ENCODE results near the gene TLK1.
"Not testable (repeated sequence)": the region's sequence is repeated elsewhere in the genome, so short reads cannot be mapped to it uniquely, and the experiment has no call there.

The TLK1 gene

DNA sequence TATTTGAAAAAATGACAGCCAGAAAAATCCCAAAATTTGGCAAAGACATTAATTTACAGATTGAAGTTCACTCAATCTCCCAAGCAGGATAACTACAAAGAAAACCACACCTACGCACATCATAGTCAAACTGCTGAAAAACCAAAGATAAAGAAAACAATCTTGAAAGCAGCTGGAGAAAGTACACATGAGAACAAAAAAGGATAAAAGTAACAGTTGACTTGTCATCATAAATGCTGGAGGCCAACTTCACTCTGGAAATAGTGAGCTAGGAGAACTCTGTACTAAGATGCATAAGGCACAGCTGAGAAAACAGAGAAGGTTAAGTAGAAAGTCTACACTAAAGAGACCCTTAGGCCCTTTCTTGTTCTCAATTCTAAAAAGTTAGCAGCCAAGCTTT lies 73.1 kb downstream of the TLK1 start:
- H3K4me1 ChIP-seq (ENCODE audit: control insufficient read depth, insufficient read depth, low read length), result peaks cover 2% of the 10 kb centered on the region
- no peak overlapping the region for H3K27ac ChIP-seq (ENCODE audit: low read depth, low read length)
- no peaks in the 10 kb centered on the region for H3K36me3 ChIP-seq (ENCODE audit: control insufficient read depth, insufficient read depth, low read length)
- no peaks in the 10 kb centered on the region for H3K27me3 ChIP-seq (ENCODE audit: control insufficient read depth, insufficient read depth, low read length)
- H3K9ac ChIP-seq (ENCODE audit: low read length), result no peak overlapping the region
- H3K4me3 ChIP-seq (ENCODE audit: low read length), result no peak overlapping the region

DNA sequence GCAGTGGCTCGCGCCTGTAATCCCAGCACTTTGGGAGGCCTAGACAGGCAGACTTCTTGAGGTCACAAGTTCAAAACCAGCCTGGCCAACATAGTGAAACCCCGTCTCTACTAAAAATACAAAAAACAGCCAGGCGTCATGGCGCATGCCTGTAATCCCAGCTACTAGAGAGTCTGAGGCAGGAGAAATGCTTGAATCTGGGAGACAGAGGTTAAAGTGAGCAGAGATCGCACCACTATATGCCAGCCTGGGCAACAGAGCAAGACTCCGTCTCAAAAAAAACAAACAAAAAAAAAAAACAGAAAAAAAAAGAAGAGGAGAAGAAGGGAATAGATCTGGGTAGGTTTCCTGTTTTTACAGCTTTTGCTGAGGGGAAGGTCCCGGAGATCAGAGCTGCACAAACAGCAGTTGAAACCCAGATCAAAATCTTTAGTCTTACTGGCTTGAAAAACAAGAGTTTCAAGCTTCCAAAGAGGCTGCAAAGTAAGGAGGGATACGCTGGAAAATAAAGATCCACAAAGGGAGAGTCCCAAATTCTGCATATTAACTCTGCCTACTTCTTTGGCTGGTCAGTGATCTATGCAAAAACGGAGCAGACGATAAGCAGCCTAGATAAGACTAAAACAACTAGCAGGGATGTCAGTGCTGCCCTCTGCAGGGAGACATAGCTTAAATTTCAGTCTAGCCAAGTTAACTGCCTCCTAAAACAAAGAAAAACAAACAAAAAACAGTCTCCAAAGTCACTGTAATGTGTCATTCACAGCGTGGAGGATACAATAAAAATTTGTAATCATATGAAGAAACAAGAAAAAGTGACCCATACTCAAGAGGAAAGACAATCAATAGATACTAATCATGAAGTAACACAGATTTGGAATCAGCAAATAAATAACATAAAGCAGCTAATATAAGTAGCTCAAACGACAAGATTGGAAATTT lies 74.1 kb downstream of the TLK1 start:
- peaks cover 2% of the 10 kb centered on the region for H3K4me1 ChIP-seq (ENCODE audit: control insufficient read depth, insufficient read depth, low read length)
- H3K27ac ChIP-seq (ENCODE audit: low read depth, low read length), result no peak overlapping the region
- no peak overlapping the region for H3K9ac ChIP-seq (ENCODE audit: low read length)
- H3K27me3 ChIP-seq (ENCODE audit: control insufficient read depth, insufficient read depth, low read length), result no peaks in the 10 kb centered on the region
- H3K4me3 ChIP-seq (ENCODE audit: low read length), result no peak overlapping the region
- H3K36me3 ChIP-seq (ENCODE audit: control insufficient read depth, insufficient read depth, low read length), result no peaks in the 10 kb centered on the region

GRCh38 chr2:171084128-171084527 lies 76.6 kb downstream of the TLK1 start:
- no peak overlapping the region for H3K27ac ChIP-seq (ENCODE audit: low read depth, low read length)
- H3K4me3 ChIP-seq (ENCODE audit: low read length), result no peak overlapping the region
- H3K36me3 ChIP-seq (ENCODE audit: control insufficient read depth, insufficient read depth, low read length), result no peaks in the 10 kb centered on the region
- H3K27me3 ChIP-seq (ENCODE audit: control insufficient read depth, insufficient read depth, low read length), result no peaks in the 10 kb centered on the region
- peaks cover 2% of the 10 kb centered on the region for H3K4me1 ChIP-seq (ENCODE audit: control insufficient read depth, insufficient read depth, low read length)
- H3K9ac ChIP-seq (ENCODE audit: low read length), result no peak overlapping the region

DNA sequence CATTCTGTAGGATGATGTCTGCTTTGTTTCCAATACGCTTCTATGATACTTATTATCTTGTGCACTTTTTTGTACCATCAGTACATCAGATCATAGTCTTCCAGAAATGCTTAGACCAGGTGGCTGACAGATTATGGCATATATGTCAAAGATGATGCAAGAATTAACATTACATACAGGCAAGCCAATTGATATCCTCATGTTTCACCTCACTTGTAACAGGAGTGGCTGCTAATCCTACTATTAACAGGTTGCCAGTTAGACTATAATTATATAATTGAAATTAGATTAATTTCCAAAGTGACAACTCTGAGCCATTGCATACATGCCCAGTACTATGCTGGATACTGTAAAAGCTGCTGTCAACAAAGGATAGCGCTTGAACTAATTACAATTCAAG lies 77.2 kb downstream of the TLK1 start:
- H3K4me1 ChIP-seq (ENCODE audit: control insufficient read depth, insufficient read depth, low read length), result peaks cover 2% of the 10 kb centered on the region
- H3K9ac ChIP-seq (ENCODE audit: low read length), result no peak overlapping the region
- H3K27me3 ChIP-seq (ENCODE audit: control insufficient read depth, insufficient read depth, low read length), result no peaks in the 10 kb centered on the region
- H3K36me3 ChIP-seq (ENCODE audit: control insufficient read depth, insufficient read depth, low read length), result no peaks in the 10 kb centered on the region
- no peak overlapping the region for H3K4me3 ChIP-seq (ENCODE audit: low read length)
- no peak overlapping the region for H3K27ac ChIP-seq (ENCODE audit: low read depth, low read length)

GRCh38 chr2:171081649-171082111 lies 79.0 kb downstream of the TLK1 start:
- Histone ChIP-seq H3K4me3 (ENCODE audit: low read length) (no peak overlapping the region), H3K9ac (ENCODE audit: low read length) (no peak overlapping the region)

GRCh38 chr2:171080607-171081006 lies 80.1 kb downstream of the TLK1 start:
- no peak overlapping the region for H3K9ac ChIP-seq (ENCODE audit: low read length)
- H3K4me3 ChIP-seq (ENCODE audit: low read length), result no peak overlapping the region
- no peaks in the 10 kb centered on the region for H3K27me3 ChIP-seq (ENCODE audit: control insufficient read depth, insufficient read depth, low read length)
- no peaks in the 10 kb centered on the region for H3K4me1 ChIP-seq (ENCODE audit: control insufficient read depth, insufficient read depth, low read length)
- H3K27ac ChIP-seq (ENCODE audit: low read depth, low read length), result no peak overlapping the region
- H3K36me3 ChIP-seq (ENCODE audit: control insufficient read depth, insufficient read depth, low read length), result peaks cover 3% of the 10 kb centered on the region

More at GRCh38 chr2:171081649-171082111, 79.0 kb downstream of the TLK1 start:
- H3K27ac ChIP-seq (ENCODE audit: low read depth, low read length), result no peak overlapping the region
- H3K36me3 ChIP-seq (ENCODE audit: control insufficient read depth, insufficient read depth, low read length), result no peaks in the 10 kb centered on the region
- H3K27me3 ChIP-seq (ENCODE audit: control insufficient read depth, insufficient read depth, low read length), result no peaks in the 10 kb centered on the region
- no peaks in the 10 kb centered on the region for H3K4me1 ChIP-seq (ENCODE audit: control insufficient read depth, insufficient read depth, low read length)

- H3K27ac ChIP-seq (ENCODE audit: low read depth, low read length); H3K9ac ChIP-seq (ENCODE audit: low read length); H3K27me3 ChIP-seq (ENCODE audit: control insufficient read depth, insufficient read depth, low read length); H3K4me3 ChIP-seq (ENCODE audit: low read length); H3K36me3 ChIP-seq (ENCODE audit: control insufficient read depth, insufficient read depth, low read length); H3K4me1 ChIP-seq (ENCODE audit: control insufficient read depth, insufficient read depth, low read length): not testable (repeated sequence)
Observed at GRCh38 chr2:171076422-171076821, 84.3 kb downstream of the TLK1 start.

DNA sequence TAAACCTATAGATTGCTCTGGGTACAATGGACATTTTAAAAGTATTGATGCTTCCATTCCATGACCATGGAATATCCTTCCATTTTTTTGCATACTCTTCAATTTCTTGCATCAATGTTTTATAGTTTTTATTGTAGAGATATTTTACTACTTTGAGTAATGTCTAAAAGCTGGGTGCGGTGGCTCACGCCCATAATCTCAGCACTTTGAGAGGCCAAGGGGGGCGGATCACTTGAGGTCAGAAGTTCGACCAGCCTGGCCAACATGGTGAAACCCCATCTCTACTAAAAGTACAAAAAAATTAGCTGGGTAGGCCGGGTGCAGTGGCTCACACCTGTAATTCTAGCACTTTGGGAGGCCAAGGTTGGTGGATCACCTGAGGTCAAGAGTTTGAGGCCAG lies 88.5 kb downstream of the TLK1 start:
- no peak overlapping the region for H3K27ac ChIP-seq (ENCODE audit: low read depth, low read length)
- H3K27me3 ChIP-seq (ENCODE audit: control insufficient read depth, insufficient read depth, low read length), result no peaks in the 10 kb centered on the region
- H3K36me3 ChIP-seq (ENCODE audit: control insufficient read depth, insufficient read depth, low read length), result peaks cover 3% of the 10 kb centered on the region
- H3K4me1 ChIP-seq (ENCODE audit: control insufficient read depth, insufficient read depth, low read length), result no peaks in the 10 kb centered on the region
- no peak overlapping the region for H3K4me3 ChIP-seq (ENCODE audit: low read length)
- no peak overlapping the region for H3K9ac ChIP-seq (ENCODE audit: low read length)

DNA sequence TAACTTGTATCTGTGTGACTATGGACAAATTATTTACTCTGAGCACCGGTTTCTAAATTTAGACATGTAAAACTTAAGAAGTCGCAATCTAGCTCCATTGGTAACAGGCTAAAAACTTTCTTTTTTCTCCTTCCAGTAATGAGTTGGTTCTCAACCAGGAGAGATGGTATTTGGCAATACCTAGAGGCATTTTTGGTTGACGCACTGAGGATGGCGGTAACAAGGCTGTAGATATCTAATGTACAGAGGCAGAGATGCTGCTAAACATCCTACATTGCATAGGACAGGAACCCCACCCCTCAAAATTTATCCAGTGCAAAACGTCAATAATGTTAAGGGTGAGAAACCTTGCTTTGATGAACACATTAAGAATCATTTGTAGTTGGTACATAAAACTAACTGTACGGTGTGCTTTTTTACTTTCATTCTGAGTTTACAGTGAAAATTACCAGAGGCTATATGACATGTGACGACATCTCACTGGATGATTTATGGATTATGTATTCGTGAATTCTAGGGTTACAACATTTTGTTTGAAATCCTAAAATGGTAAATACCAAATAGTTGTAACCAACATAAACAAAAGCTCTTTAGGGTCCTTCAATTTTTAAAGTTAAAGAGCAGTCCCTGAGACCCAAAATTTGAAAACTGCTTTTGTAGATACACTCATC lies 91.3 kb downstream of the TLK1 start:
- H3K27me3 ChIP-seq (ENCODE audit: control insufficient read depth, insufficient read depth, low read length), result no peaks in the 10 kb centered on the region
- no peaks in the 10 kb centered on the region for H3K4me1 ChIP-seq (ENCODE audit: control insufficient read depth, insufficient read depth, low read length)
- no peaks in the 10 kb centered on the region for H3K36me3 ChIP-seq (ENCODE audit: control insufficient read depth, insufficient read depth, low read length)
- no peak overlapping the region for H3K4me3 ChIP-seq (ENCODE audit: low read length)
- H3K9ac ChIP-seq (ENCODE audit: low read length), result no peak overlapping the region
- H3K27ac ChIP-seq (ENCODE audit: low read depth, low read length), result no peak overlapping the region

DNA sequence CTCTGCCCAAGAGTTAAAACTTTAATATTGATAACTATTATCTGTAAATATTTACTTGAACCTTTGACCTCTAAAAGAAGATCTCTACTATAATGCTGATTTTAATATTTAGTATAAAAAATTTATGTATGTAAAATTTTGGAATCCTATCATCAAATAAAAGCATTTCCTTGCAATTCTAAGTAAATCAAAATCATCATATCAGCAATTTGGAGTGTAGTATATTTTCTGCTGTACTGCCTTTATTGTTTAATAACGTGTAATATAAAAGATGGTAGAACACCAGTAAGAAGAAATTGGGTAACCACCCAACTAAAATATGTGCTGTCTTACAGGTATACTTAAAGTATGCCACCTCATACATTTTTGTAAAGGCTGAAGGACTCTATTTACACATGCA lies 94.6 kb downstream of the TLK1 start:
- Histone ChIP-seq H3K9ac (ENCODE audit: low read length) (no peak overlapping the region), H3K27ac (ENCODE audit: low read depth, low read length) (no peak overlapping the region), H3K27me3 (ENCODE audit: control insufficient read depth, insufficient read depth, low read length) (no peaks in the 10 kb centered on the region), H3K36me3 (ENCODE audit: control insufficient read depth, insufficient read depth, low read length) (no peaks in the 10 kb centered on the region), H3K4me1 (ENCODE audit: control insufficient read depth, insufficient read depth, low read length) (no peaks in the 10 kb centered on the region), H3K4me3 (ENCODE audit: low read length) (no peak overlapping the region)

DNA sequence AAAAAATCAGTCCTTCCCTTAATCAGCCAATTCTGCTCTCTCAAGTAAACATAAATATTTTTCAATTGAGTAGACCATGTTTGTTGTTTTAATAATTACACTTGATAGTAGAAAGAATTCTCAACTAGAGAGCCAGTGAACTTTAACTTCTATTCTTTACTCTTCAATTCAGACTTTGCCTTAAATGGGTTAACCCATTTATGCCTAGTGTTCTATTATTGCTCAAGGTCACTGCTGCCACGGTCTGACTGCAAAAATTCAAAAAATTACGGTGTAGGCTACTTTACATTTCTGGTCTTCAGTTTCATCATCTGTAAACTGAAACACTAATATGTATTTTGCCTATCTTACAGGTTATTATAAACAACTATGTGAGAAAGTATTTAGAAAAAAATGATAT lies 103.1 kb downstream of the TLK1 start:
- Histone ChIP-seq H3K36me3 (ENCODE audit: control insufficient read depth, insufficient read depth, low read length) (peaks cover 5% of the 10 kb centered on the region), H3K27ac (ENCODE audit: low read depth, low read length) (no peak overlapping the region), H3K4me3 (ENCODE audit: low read length) (no peak overlapping the region), H3K27me3 (ENCODE audit: control insufficient read depth, insufficient read depth, low read length) (no peaks in the 10 kb centered on the region), H3K9ac (ENCODE audit: low read length) (no peak overlapping the region), H3K4me1 (ENCODE audit: control insufficient read depth, insufficient read depth, low read length) (no peaks in the 10 kb centered on the region)

DNA sequence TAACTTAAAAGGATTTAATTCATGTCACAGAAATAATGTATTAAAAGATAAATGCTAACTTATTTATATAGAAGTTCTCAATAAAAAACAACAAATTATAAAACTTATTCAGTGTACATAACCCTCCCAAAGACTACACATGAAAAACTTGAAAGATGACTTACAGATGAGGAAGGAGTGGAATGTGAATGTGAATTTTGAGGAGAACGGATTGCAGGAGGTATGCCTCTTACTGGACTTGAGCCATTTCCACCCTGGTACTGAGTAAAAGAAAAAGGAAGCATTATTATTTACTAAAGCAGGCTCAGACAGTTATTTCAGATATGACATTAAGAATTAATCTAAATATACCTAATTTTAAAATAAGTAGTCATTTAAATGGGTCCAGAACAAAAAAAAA lies 104.4 kb downstream of the TLK1 start:
- Histone ChIP-seq H3K4me3 (ENCODE audit: low read length) (no peak overlapping the region), H3K4me1 (ENCODE audit: control insufficient read depth, insufficient read depth, low read length) (no peaks in the 10 kb centered on the region), H3K9ac (ENCODE audit: low read length) (no peak overlapping the region), H3K27me3 (ENCODE audit: control insufficient read depth, insufficient read depth, low read length) (no peaks in the 10 kb centered on the region), H3K27ac (ENCODE audit: low read depth, low read length) (no peak overlapping the region), H3K36me3 (ENCODE audit: control insufficient read depth, insufficient read depth, low read length) (peaks cover 5% of the 10 kb centered on the region)
